ENCODE data around the gene LSG1.
"Not testable (repeated sequence)": the region's sequence is repeated elsewhere in the genome, so short reads cannot be mapped to it uniquely, and the experiment has no call there.

LSG1 gene

GRCh38 chr3:194654443-194654842, 17.5 kb downstream of the LSG1 start:
- DNase-seq, result no peak

GRCh38 chr3:194647747-194648146, 24.2 kb downstream of the LSG1 start:
- DNase-seq, result no peak

- no peak for DNase-seq
Observed at GRCh38 chr3:194642769-194643168, 29.2 kb downstream of the LSG1 start.

- DNase-seq, result no peak
Observed at GRCh38 chr3:194640829-194641228, 31.2 kb downstream of the LSG1 start.

GRCh38 chr3:194638991-194639605, 32.9 kb downstream of the LSG1 start:
- DNase-seq, result no peak

GRCh38 chr3:194637541-194638400, 34.2 kb downstream of the LSG1 start:
- no peak for DNase-seq

- DNase-seq, result no peak
Observed at GRCh38 chr3:194637066-194637465, 34.9 kb downstream of the LSG1 start.

- peak; percentile 64 to 91 (median 90) for DNase-seq
Observed at GRCh38 chr3:194633349-194634004, 38.5 kb downstream of the LSG1 start, which contains the start of gene TMEM44. TMEM44 (minus strand) TSS chr3:194633419; CDS start chr3:194633215, 204 bp downstream.

- DNase-seq, result peak in 2 of 3 experiments; percentile 59 to 84
Observed at GRCh38 chr3:194632809-194633348, 39.1 kb downstream of the LSG1 start.

- DNase-seq, result no peak
Observed at GRCh38 chr3:194632226-194632808, 39.7 kb downstream of the LSG1 start.

GRCh38 chr3:194631696-194632095, 40.3 kb downstream of the LSG1 start:
- no peak for DNase-seq

GRCh38 chr3:194630681-194631080, 41.3 kb downstream of the LSG1 start:
- DNase-seq, result not testable (repeated sequence)

GRCh38 chr3:194624956-194625355, 47.0 kb downstream of the LSG1 start:
- no peak for DNase-seq

- no peak for DNase-seq
Observed at GRCh38 chr3:194623449-194624290, 48.3 kb downstream of the LSG1 start.

GRCh38 chr3:194622621-194623340, 49.2 kb downstream of the LSG1 start:
- no peak for DNase-seq

- no peak for DNase-seq
Observed at GRCh38 chr3:194621947-194622346, 50.0 kb downstream of the LSG1 start.

GRCh38 chr3:194620196-194620595, 51.8 kb downstream of the LSG1 start:
- DNase-seq, result no peak

- no peak for DNase-seq
Observed at GRCh38 chr3:194619741-194620140, 52.2 kb downstream of the LSG1 start.

GRCh38 chr3:194618858-194619608, 53.0 kb downstream of the LSG1 start:
- DNase-seq, result no peak

GRCh38 chr3:194617827-194618226, 54.2 kb downstream of the LSG1 start:
- no peak for DNase-seq
